Measurements from ENCODE around the gene MALSU1.

DNA sequence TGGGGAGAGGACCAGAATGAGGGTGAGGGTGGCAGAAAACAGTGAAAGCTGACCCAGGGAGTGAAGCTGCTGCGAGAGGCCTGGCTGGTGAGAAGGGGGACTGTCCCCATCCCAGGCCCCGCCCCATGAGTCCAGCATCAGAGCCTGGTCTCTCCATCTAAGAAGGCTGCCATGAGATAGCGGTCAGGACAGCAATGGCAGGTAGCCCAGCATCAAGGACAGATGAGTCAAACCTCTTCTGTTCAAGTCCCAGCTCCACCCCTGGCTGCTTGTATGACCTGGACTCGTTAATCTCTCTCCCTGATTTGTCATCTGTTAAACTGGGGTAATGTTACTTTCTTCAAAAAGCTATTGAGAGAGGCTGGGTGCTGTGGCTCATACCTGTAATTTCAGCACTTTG lies 30.4 kb upstream of the MALSU1 start:
- TF ChIP-seq, protein P1, sequence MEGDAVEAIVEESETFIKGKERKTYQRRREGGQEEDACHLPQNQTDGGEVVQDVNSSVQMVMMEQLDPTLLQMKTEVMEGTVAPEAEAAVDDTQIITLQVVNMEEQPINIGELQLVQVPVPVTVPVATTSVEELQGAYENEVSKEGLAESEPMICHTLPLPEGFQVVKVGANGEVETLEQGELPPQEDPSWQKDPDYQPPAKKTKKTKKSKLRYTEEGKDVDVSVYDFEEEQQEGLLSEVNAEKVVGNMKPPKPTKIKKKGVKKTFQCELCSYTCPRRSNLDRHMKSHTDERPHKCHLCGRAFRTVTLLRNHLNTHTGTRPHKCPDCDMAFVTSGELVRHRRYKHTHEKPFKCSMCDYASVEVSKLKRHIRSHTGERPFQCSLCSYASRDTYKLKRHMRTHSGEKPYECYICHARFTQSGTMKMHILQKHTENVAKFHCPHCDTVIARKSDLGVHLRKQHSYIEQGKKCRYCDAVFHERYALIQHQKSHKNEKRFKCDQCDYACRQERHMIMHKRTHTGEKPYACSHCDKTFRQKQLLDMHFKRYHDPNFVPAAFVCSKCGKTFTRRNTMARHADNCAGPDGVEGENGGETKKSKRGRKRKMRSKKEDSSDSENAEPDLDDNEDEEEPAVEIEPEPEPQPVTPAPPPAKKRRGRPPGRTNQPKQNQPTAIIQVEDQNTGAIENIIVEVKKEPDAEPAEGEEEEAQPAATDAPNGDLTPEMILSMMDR (IDR thresholded peaks at IDR 0.05): no peak
- no peak for TF ChIP-seq POLR2A (IDR thresholded peaks at IDR 0.05)

Data from thyroid gland (tissue), 4 donors.